GM21529 (cell line): ENCODE measurements around the gene PLCD1.
"Not testable (repeated sequence)": the region's sequence is repeated elsewhere in the genome, so short reads cannot be mapped to it uniquely, and the experiment has no call there.

Experiments
- ATAC-seq: cut with Tn5 transposase; IDR thresholded peaks from one replicate; pipeline ENCODE4 v1.9.1; 2021; ENCODE audit not compliant: unreplicated experiment

The PLCD1 gene

DNA sequence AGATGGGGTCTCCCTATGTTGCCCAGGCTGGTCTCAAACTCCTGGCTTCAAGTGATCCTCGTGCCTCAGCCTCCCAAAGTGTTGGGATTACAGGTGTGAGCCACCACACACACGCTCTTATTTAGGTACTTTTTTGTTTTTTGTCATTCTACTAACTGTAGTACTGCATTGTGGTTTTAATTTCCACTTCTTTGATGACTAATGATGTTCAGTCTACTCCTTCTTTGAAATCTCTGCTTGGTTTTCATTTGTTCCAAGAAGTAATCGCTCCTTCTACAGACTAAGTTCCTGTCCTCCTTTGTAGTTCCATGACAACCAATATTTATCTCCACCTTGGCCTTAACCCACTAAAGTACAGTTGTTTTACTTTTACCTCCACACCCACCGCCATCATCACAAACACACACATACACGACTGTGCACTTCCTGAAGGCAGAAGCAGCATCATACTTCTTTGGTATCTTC lies 9.0 kb upstream of the PLCD1 start:
- no peak for ATAC-seq

DNA sequence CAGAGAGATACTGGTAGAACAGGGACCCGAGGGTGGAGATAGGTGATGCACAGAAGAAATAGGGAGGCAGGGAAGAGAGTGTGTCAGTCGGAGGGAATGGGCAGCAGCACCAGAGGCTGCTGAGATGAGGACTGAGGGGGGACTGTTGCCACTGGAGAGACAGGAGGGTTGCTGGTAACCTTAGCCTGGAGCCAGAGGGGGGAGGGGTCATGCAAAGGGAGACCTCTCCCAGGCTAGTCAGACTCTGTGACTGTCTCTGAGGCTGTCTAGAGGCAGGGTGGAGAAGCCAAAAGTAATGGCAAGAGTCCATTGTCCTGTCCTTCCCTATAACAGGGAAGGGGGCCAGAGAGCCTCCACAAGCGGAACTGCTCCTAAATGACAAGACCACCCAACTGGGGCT lies 7.5 kb upstream of the PLCD1 start:
- no peak for ATAC-seq

DNA sequence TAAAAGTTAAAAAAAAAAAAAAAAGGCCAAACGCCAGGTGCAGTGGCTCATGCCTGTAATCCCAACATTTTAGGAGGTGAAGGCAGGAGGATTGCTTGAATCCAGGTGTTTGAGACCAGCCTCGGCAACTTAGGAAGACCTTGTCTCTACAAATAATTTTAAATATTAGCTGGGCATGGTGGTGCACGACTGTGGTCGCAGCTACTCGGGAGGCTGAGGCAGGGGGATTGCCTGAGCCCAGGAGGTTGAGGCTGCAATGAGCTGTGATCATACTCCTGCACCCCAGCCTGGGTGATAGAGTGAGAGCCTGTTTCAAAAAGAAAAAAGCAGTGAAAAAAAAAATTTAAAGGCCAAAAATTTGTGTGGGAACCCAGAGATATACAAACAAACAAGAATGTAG lies 6.8 kb upstream of the PLCD1 start:
- ATAC-seq: no peak

- ATAC-seq: not testable (repeated sequence)
These were observed 4.9 kb upstream of the PLCD1 start for GRCh38 chr3:38034335-38034734.

DNA sequence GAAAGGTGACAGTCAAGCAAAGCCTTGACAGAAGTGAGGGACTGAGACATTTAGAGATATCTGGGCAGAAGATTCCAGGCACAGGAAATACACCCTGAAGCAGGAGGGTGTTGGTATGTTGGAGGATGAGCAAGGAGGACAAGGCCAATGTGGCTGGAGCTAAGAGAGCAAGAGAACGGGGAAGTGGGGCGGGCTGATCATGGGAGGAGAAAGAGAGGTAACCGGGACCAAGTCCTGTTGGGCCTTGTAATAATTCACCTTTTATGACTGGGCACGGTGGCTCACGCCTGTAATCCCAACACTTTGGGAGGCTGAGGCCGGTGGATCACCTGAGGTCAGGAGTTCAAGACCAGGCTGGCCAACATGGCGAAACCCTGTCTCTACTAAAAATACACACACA lies 4.1 kb upstream of the PLCD1 start:
- ATAC-seq: not testable (repeated sequence)

- no peak for ATAC-seq
These were observed 3.0 kb upstream of the PLCD1 start for GRCh38 chr3:38032328-38032865.

GRCh38 chr3:38031022-38031994 lies 1.9 kb upstream of the PLCD1 start:
- no peak for ATAC-seq

GRCh38 chr3:38030126-38031021 lies 932 bp upstream of the PLCD1 start:
- ATAC-seq: no peak

GRCh38 chr3:38028621-38029361 lies 651 bp downstream of the PLCD1 start:
- ATAC-seq: no peak

- no peak for ATAC-seq
These were observed 1.7 kb downstream of the PLCD1 start for GRCh38 chr3:38027466-38028465.

DNA sequence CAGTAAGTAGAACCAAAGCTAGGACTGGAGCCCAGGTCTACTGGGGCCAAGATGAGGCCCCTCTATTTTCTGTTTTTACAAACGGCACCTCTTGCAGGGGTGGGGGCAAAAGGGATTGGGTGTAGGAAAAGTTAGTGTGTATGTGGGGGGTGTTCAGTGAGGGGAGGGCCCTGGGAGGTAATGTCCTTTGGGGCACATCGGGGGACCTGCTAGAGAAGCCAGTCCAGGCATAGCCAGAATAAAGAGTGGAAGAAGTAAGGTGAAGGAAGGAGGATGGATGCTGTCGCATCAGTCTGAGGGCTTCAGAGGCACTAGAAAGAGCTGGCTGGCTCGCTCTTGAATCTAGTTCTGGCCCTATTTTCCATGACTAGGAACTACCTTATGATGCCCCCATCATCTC lies 2.6 kb downstream of the PLCD1 start:
- no peak for ATAC-seq

DNA sequence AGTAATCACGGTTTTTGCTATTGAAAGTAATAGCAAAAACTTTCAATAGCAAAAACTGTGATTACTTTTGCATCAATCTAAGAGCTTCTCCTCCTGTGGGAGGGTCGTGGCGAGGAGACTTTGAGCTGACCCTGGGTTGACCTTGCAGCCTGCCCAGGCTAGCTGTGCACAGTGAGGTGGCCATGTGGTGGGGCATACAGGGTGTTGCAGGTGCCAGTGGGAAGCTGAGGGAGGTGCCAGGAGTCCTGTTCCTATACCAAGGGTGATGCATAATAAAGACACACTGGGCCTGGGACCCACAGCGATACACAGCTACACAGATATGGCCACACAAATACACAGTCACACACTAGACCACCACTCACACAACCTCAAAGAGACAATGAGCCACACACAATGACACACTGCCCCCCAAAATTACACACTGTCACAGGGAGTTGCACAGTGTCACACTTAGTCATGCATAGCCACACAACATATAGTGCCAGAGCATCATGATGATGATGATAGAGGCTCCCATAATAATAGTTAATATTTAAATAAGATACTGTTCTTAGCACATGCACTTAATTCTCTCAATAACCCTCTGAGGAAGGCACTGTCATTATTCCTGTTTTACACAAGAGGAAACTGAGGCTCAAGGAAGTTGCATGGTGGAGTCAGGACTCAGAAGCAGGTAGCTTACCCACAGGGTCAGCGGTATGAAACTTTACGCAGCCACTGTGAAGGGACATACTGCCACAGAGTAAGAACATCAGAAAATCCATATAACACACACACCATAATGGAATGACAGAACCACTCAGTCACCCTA lies 6.3 kb downstream of the PLCD1 start:
- ATAC-seq: no peak

GRCh38 chr3:38022301-38022700 lies 7.1 kb downstream of the PLCD1 start:
- ATAC-seq: no peak

GRCh38 chr3:38021196-38021595 lies 8.2 kb downstream of the PLCD1 start:
- no peak for ATAC-seq

DNA sequence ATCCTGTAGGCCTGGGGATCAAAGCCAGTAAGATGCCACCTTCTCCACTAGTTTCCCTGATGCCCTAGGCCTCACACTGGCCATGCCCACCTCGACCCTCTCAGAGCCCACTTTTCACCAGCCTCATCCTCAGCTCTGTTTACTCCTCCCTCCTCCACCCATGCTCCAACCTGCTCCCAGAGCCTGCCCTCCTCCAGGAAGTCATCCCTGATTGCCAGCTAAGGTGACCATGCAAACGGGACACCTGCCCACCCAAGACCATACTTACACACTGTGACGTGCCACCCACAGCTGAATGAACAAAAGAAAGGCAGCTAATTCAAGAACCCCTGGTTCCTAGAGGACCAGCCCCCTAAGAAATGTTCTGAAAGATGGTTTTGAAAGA lies 9.1 kb downstream of the PLCD1 start:
- no peak for ATAC-seq

DNA sequence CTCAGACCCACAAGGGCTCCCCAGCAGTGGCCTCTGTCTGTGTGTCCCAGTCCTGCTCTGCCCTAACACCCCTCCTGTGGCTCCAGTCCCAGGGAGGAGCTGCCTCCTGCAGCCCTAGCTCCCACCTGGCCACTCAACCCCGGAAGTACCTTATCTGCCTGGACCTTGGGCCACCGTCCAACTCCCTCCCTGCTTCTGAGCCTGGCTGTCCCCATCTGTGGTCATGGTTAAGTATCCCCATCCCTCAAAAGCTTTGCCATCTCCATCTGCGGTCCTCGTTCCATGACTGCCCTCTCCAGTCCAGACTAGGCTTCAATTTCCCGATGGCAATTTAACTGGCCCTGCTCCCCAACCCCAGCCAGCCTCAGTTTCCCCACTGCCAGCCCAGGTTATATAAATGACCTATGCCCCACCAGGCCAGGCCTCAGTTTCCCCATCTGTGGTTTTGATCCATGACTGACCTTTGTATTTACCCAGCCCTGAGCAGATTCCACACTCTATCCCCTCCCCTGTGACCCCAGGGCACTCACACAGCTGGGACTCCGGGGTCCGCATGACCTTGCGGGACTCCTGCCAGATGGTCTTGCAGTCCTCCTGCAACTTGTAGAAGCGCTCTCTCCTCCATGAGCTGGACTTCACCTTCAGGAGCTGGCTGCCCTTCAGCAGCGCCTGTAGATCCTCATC lies 9.6 kb downstream of the PLCD1 start:
- ATAC-seq: no peak

DNA sequence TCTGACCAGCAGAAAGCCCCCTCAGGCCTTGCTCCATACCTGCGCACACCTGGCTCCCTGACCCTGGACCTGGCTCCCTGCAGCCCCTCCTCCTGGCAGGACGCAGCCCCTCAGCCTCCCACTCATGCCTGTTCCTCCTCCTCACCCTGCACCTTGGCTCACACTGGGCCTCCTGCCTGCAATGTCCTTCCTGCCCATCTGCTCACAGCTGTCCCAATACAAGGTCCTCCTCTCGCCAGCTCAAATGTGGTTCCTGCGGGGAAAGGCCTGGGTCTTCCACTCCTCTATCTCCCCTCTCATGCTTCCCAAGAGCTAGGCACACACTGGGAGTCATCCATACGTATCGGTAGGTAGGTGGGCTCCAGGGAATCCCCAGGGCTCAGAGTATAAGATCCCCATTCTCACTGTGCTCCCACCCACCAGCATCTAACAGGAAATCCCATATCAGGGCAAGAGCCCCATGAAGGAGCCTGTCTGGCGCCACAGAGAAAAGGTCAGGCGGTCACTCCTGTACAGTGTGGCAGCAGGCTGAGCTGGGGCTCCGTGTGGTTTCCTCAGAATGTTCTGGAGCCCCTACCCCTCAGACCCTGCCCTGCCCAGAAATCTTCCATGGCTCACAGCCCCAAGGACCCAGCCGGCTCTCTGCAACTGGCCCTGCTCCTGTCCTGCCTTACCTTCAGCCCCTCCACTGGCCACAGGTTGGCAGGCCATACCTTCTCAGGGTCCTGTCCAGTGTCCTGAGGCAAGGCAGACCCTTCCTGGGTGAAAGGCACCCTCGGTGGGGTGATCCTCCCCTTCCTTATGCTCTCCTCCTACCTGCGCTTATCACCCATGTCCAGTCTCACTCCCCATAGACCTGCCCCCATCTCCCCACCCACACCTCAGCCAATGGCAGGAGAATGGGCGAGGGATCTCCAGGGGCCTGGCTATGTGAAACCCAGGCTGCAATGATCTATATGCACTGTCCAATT lies 10.9 kb downstream of the PLCD1 start:
- ATAC-seq: no peak
